Measurements from ENCODE around the gene COMMD2.

COMMD2 gene

GRCh38 chr3:149753717-149754116, 1.4 kb upstream of the COMMD2 start:
- no peak for DNase-seq

- DNase-seq, result no peak
Measured at GRCh38 chr3:149752788-149753136, 473 bp upstream of the COMMD2 start.

GRCh38 chr3:149751551-149751950, 738 bp downstream of the COMMD2 start:
- DNase-seq, result no peak

DNA sequence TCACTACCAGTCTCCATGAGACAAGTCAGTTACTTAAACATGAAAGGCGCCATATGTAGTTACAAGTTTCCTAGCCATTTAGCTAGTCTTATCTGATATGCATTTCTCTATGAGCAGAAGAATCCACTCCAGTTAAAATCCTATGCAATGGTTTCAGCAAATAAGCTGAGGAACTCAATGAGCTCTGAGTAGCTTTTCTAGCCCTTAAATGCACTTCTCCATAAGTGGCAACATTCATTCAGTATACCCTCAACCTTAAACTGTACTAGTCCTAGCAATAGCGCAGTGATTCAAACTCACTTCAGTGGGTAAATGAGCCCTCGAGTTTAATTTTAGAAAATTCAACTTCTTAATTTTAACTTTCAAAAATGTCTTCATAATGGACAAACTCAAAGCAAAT, 7.7 kb downstream of the COMMD2 start:
- no peak for DNase-seq

DNA sequence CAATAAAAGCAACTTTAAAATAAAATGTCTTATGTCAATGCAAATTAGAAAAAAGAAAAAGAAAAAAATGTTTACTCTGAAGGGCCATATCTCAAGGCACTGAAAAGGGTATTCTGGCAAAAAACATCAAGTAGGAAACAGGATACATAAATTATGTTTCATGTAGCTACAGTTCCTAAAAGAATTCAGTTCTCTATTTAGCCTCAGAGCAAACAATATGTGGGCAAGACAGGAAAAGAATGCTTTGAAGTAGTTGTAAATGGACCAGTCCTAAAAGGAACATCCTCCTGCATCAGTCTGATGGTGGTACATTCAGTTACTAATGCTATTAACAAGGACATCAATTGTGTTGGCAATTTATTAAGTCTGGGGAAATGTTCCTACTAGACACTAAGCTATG, 8.1 kb downstream of the COMMD2 start:
- no peak for DNase-seq

DNA sequence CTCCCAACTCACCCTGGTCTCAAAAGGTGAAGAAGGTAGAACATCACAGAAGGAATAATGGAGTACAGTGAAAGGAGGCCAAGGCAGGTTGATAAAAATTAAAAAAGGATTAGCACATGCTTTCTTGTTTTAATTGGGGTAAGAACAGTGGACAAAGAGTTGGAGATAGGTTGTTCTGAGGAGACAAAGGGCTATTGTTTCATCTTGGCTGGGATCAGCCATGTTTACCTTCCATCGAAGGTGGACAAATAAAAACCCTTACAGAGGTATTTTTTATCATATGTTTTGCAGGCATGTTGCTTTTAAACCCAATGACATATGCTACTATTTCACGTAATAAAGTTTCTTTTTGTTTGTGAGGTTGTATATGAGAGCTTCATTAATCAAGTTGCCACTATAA, 12.9 kb downstream of the COMMD2 start:
- no peak for DNase-seq

- DNase-seq, result no peak
Measured at GRCh38 chr3:149738876-149739275, 13.4 kb downstream of the COMMD2 start.

DNA sequence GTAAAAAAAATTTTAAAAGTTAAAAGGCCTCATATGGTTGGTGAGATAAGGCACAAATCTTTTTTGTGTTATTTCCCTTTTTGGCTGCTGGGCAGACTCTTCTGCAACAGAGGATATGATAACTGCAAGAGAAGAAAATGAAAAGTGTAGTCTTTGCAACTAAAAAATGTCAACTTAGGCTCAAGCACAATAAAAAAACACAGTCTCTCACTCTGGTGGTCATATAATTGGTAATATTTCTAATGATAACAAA, 15.4 kb downstream of the COMMD2 start:
- DNase-seq, result no peak

- DNase-seq, result no peak
Measured at GRCh38 chr3:149736175-149736952, 15.9 kb downstream of the COMMD2 start.

GRCh38 chr3:149732234-149732633, 20.1 kb downstream of the COMMD2 start:
- DNase-seq, result no peak

DNA sequence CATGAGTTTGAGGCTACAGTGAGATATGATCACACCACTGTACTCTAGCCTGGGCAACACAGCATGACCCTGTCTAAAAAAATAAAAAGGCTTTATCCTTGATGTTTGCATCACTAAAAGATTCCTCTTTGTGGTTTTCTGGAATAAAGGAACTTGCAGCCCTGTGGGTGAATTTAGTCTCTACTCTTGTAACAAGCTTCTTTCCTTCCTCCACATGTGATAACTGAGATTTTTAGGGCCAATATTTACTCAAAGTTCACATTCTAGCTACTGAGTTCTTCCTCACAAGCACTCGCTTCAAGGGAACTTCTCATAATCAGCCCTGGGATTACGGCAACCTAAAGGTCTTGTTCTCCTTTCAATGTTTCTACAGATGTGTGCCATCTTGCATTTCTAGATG, 24.6 kb downstream of the COMMD2 start:
- no peak for DNase-seq

- no peak for DNase-seq
Measured at GRCh38 chr3:149726716-149727407, 25.4 kb downstream of the COMMD2 start.

DNA sequence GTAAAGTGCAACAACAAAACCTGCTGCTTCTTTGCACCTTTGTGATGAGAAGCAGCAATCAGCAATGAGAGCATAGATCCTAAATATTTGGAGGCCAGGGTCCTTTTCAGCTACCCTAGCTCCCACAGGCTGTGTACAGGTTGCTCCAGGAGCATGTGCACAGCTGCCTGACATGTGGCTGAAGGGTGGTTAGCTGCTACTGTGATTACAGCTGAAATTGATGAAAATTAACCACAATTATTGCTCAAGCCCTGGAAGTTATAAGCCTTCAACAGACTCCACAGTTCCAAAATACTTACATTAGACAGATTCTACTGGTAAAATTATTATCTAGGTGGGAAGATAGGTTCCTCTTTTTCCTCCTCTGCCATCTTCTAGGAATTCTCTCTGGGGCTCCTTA, 28.5 kb downstream of the COMMD2 start:
- no peak for DNase-seq

GRCh38 chr3:149720918-149721317, 31.4 kb downstream of the COMMD2 start:
- no peak for DNase-seq

DNA sequence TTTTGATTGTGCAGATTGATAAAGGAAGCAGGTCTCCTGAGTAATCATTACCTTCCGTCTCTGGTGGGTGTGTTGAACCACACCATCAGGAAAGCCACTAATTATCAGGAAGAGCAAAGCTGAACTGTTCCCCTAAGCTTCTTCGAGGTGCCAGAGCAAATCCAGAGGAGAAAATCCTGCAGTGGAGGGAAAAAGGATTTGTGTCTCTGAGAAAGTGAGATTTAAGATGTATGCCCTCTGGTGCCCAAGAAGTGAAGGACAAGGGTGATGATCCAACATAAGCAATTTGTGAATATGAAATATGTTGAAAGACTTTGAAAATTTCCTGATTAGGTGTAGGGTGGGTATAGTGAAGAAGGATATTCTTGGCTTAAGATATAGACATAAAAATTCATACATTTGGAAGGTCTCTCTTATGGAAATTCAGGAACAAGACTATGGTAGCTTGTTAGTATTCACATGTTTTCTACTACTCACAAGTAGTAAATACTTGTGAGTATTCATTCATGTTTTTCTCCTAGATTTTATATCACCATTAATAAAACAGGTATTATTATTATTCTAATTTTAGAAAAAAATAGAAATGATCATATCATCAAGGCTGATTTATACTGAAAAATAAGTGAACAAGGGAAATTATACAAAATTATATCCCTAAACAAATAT, 34.8 kb downstream of the COMMD2 start:
- DNase-seq, result peak; percentile 49

DNA sequence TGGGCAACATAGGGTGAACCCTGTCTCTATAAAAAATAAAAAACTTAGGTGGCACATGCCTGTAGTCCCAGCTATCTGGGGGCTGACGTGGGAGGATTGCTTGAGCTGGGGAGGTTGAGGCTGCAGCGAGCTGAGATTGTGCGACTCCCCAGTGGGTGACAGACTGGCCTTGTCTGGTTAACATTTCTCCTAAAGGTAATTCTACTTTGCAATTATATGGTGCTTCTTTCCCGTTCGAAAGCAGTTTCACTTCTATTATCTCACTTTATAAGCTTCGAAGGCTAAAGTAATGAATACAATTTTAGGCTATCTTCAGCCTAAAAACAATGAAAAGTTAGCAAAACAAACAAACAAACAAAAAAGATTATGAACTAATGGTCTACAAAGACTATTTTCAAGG, 35.3 kb downstream of the COMMD2 start:
- no peak for DNase-seq

DNA sequence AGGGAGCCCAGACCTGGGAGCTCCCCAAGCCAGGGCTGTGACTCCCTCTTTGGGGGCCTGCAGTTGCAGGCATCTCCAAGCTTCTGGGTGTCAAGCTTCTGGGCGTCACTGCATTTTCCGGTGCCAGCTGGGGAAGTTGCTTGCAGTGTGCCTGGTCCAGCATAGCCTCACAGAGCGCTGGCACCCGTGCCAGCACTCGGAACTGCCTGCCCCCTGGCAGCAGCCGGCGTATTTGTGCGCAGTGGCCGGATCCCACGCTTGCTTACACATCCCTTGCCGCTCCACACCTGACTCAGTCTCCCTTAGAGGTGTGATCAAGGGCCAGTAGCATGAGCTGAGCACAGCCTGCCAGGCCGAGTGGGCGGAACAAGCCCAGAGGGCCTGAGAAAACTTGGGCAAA, 37.0 kb downstream of the COMMD2 start:
- no peak for DNase-seq

DNA sequence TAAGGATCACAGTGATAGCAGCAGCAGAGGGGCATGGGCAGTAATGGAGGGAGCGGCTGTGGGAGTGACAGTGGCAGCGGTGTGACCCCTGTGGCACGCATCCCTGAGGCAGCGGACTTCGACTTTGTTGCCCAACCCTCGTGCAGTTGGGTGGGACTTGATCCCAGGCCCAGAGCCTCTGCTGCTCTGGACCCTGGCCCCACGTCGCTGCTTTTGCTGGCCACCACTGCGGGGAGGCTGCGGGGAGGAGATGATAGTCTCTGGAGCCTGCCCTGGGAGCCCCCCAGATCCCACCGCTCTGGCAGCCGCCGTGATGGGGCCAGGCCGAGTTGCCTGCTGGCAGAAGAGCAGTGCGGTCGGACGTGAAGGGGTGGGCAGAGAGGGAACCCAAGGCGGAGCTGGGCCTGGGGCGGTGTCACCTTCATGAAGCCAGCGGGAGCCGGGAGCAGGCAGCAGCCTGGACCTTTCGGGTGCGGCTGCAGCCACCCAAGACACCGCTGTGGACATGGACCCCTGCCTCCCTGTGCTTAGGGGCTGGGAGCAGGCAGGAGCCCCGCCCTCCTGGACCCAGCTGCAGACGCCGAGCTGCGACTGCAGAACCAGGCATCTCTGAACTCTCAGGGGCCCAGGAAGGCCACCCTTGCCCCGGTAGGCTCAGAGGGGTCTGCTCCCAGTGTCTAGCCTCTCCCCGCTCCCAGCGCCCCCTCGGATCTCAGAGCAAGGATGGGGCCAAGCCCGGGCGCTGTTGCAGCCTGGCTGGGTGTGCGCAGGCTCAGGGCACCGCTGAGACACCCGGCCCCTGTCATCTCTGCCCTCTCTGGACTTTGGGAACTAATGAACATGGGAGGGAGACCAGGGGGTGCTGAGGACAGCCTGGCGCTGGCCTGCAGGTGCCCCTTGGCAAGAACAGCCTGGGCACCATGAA, 38.3 kb downstream of the COMMD2 start:
- DNase-seq, result no peak

GRCh38 chr3:149706905-149707304, 45.4 kb downstream of the COMMD2 start:
- no peak for DNase-seq

GRCh38 chr3:149705416-149705815, 46.9 kb downstream of the COMMD2 start:
- DNase-seq, result no peak

DNA sequence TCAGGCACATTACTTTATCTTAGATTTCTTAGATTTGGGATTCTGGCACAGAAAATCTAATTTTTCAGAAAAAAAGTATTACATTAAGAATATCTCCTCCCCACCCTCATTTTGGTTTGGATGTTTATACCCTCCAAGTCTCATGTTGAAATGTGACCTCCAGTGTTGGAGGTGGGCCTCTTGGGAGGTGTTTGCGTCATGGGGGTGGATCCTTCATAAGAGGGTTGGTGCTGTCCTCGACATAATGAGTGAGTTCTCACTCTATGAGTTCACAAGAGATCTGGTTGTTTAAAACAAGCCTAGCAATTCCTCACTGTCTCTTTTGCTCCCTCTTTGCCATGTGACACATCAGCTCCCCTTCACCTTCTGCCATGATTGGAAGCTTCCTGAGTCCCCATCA, 48.8 kb downstream of the COMMD2 start:
- DNase-seq, result no peak

DNA sequence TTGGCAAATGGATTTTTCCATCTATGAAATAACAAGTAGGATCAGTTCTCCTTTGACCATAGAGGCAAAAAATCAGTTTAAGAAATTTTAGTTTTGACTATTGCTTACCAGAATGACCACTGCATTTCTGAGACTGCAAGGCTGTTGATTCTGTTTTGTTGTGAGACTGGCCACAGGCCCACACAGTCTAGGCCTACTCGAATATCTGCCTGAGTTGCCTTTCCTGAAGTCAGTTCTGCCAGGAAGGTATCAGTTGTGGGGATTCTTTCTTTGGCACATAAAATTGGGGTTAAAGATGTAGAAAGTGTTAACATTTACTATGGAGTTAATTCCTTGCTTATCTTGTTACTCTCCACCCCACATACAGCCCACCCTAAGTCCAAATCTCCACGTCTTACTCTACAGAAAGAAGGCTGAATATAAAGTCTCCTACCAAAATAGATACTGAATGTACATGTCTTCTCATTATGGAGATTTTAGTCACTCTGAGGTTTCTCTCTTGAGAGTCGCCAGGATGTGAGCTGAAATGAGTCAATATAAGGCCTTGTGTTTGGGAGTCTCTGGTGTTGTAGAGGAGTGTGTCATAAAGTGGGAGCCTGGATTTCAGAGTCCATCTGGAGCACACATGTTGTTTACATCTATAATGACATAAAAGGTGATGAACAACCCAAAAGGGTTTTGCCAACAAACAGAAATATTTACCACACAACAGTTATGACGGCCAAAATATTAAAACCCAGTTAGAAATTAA, 49.4 kb downstream of the COMMD2 start:
- DNase-seq, result no peak

- DNase-seq, result no peak
Measured at GRCh38 chr3:149701977-149702350, 50.3 kb downstream of the COMMD2 start.

Data from NCI-H1105 (cell line).